ENCODE results near the gene ANXA9.

Gene ANXA9

GRCh38 chr1:151005729-151006319 lies 23.7 kb downstream of the ANXA9 start:
- no peak for DNase-seq (ENCODE audit: low read depth in 2 of 2)

- DNase-seq (ENCODE audit: low read depth in 2 of 2): no peak
These were observed 24.4 kb downstream of the ANXA9 start, which contains the start of gene MINDY1 for GRCh38 chr1:151006327-151007052. Gene MINDY1 (minus strand): TSS chr1:151006902. CDS start chr1:151002617, 4,285 bp downstream.

GRCh38 chr1:151007853-151008243 lies 25.8 kb downstream of the ANXA9 start:
- no peak for DNase-seq (ENCODE audit: low read depth in 2 of 2)

GRCh38 chr1:151008244-151009205 lies 26.4 kb downstream of the ANXA9 start, which contains the start of gene PRUNE1:
Gene PRUNE1 (plus strand): TSS chr1:151008449. CDS start chr1:151008633, 184 bp downstream.
- peak; percentile 92 to 94 for DNase-seq (ENCODE audit: low read depth in 2 of 2)

GRCh38 chr1:151009206-151009587 lies 27.1 kb downstream of the ANXA9 start:
- no peak for DNase-seq (ENCODE audit: low read depth in 2 of 2)

- DNase-seq (ENCODE audit: low read depth in 2 of 2): no peak
These were observed 27.7 kb downstream of the ANXA9 start for GRCh38 chr1:151009674-151010345.

- no peak for DNase-seq (ENCODE audit: low read depth in 2 of 2)
These were observed 28.2 kb downstream of the ANXA9 start for GRCh38 chr1:151010346-151010726.

GRCh38 chr1:151011154-151011850 lies 29.2 kb downstream of the ANXA9 start:
- DNase-seq (ENCODE audit: low read depth in 2 of 2): no peak

- DNase-seq (ENCODE audit: low read depth in 2 of 2): no peak
These were observed 30.8 kb downstream of the ANXA9 start for GRCh38 chr1:151012684-151013471.

GRCh38 chr1:151013518-151013917 lies 31.4 kb downstream of the ANXA9 start:
- no peak for DNase-seq (ENCODE audit: low read depth in 2 of 2)

GRCh38 chr1:151024540-151025146 lies 42.6 kb downstream of the ANXA9 start:
- peak; percentile 72 to 77 for DNase-seq (ENCODE audit: low read depth in 2 of 2)

GRCh38 chr1:151026460-151026859 lies 44.4 kb downstream of the ANXA9 start:
- no peak for DNase-seq (ENCODE audit: low read depth in 2 of 2)

- no peak for DNase-seq (ENCODE audit: low read depth in 2 of 2)
These were observed 50.1 kb downstream of the ANXA9 start for GRCh38 chr1:151032164-151032563.

GRCh38 chr1:151035167-151035566 lies 53.1 kb downstream of the ANXA9 start:
- DNase-seq (ENCODE audit: low read depth in 2 of 2): no peak

- no peak for DNase-seq (ENCODE audit: low read depth in 2 of 2)
These were observed 54.3 kb downstream of the ANXA9 start, which contains the start of gene BNIPL for GRCh38 chr1:151036356-151036755. Gene BNIPL (plus strand): TSS chr1:151036586. CDS start chr1:151036726, 140 bp downstream.

GRCh38 chr1:151037032-151037431 lies 54.9 kb downstream of the ANXA9 start:
- DNase-seq (ENCODE audit: low read depth in 2 of 2): no peak

GRCh38 chr1:151039521-151039920 lies 57.4 kb downstream of the ANXA9 start:
- DNase-seq (ENCODE audit: low read depth in 2 of 2): no peak

- DNase-seq (ENCODE audit: low read depth in 2 of 2): no peak
These were observed 61.1 kb downstream of the ANXA9 start for GRCh38 chr1:151043163-151043562.

Data from stimulated activated CD4-positive, alpha-beta T cell treated with anti-CD3 and anti-CD28 coated beads, Interleukin-1b, Interleukin-23, amount 100 ng/mL, for 1 hour (primary cell).